ENCODE measurements around the gene KDF1. TPM values are rescaled to one million over a fixed set of nuclear protein-coding genes. Genes with fewer than 3 reads are reported as not detected.
A peak's percentile ranks its signal among the peaks of the same experiment; 100 is the strongest.

KDF1 gene
- total and polyA plus RNA-seq, 8 donors: 7.2 to 13.7 (median 9.2) TPM

- FAIRE-seq (no peak), ATAC-seq (peak; percentile 28 to 53 (median 40)), DNase-seq (no peak)
- no peaks in the 10 kb centered on the region for H3K9me3 ChIP-seq
- H3K27ac ChIP-seq: no peak overlapping the region
- WGBS, 2 donors: 47 to 58% methylated on average over 4 of the region's 4 CpGs
- peaks cover 0 to 9% (median 6%) of the 10 kb centered on the region in 3 donors for H3K4me1 ChIP-seq
- H3K36me3 ChIP-seq: peaks cover 5 to 16% (median 13%) of the 10 kb centered on the region in 3 donors
- H3K4me3 ChIP-seq: no peak overlapping the region
- H3K27me3 ChIP-seq: no peaks in the 10 kb centered on the region
- TF ChIP-seq CTCF (IDR thresholded peaks at IDR 0.05): no peak
- intact Hi-C loops (cut with DNase I): no loop called here
Measured at GRCh38 chr1:26938004-26938658, 22.1 kb downstream of the KDF1 start.

- DNase-seq (no peak), FAIRE-seq (no peak), ATAC-seq (no peak)
- WGBS, 2 donors: 65 to 73% methylated on average over 6 of the region's 6 CpGs
- Histone ChIP-seq H3K27me3 (no peaks in the 10 kb centered on the region), H3K9me3 (no peaks in the 10 kb centered on the region), H3K4me1 (peaks cover 0 to 9% (median 6%) of the 10 kb centered on the region in 3 donors), H3K27ac (no peak overlapping the region), H3K4me3 (no peak overlapping the region), H3K36me3 (peaks cover 3 to 5% (median 3%) of the 10 kb centered on the region in 3 donors)
- intact Hi-C loops (cut with DNase I): no loop called here
- TF ChIP-seq CTCF (IDR thresholded peaks at IDR 0.05): no peak
Measured at GRCh38 chr1:26936823-26937222, 23.4 kb downstream of the KDF1 start.

GRCh38 chr1:26932531-26932930, 27.7 kb downstream of the KDF1 start:
- Histone ChIP-seq H3K4me1 (no peaks in the 10 kb centered on the region), H3K36me3 (peaks cover 0 to 3% (median 0%) of the 10 kb centered on the region in 3 donors), H3K27ac (no peak overlapping the region), H3K4me3 (no peak overlapping the region), H3K27me3 (no peaks in the 10 kb centered on the region), H3K9me3 (no peaks in the 10 kb centered on the region)
- TF ChIP-seq CTCF (IDR thresholded peaks at IDR 0.05): no peak
- intact Hi-C loops (cut with DNase I): no loop called here
- ATAC-seq (peak in 1 of 4 donors; percentile 40), FAIRE-seq (no peak), DNase-seq (no peak)
- 86 to 88% methylated on average over 3 of the region's 3 CpGs for WGBS, 2 donors

GRCh38 chr1:26923711-26924110, 36.6 kb downstream of the KDF1 start:
- H3K9me3 ChIP-seq: no peaks in the 10 kb centered on the region
- ATAC-seq: no peak
- WGBS, 2 donors: 91 to 93% methylated on average over 3 of the region's 3 CpGs
- peaks cover 13 to 17% (median 16%) of the 10 kb centered on the region in 3 donors for H3K4me1 ChIP-seq
- no peaks in the 10 kb centered on the region for H3K27me3 ChIP-seq
- peaks cover 3 to 25% (median 8%) of the 10 kb centered on the region in 3 donors for H3K36me3 ChIP-seq
- H3K27ac ChIP-seq: peak overlapping the region in 1 of 4 donors; percentile 97
- peak overlapping the region in 1 of 4 donors; percentile 77 for H3K4me3 ChIP-seq
- TF ChIP-seq CTCF (IDR thresholded peaks at IDR 0.05): no peak
- no peak for DNase-seq
- no peak for FAIRE-seq
- intact Hi-C loops (cut with DNase I): no loop called here

GRCh38 chr1:26922901-26923300, 37.4 kb downstream of the KDF1 start:
- Histone ChIP-seq H3K4me1 (peaks cover 13 to 17% (median 16%) of the 10 kb centered on the region in 3 donors), H3K27ac (peak overlapping the region in 3 of 4 donors; percentile 85 to 97 (median 90)), H3K9me3 (no peaks in the 10 kb centered on the region), H3K36me3 (peaks cover 3 to 25% (median 8%) of the 10 kb centered on the region in 3 donors), H3K4me3 (peak overlapping the region in 2 of 4 donors; percentile 77 to 93), H3K27me3 (no peaks in the 10 kb centered on the region)
- DNase-seq: no peak
- peak in 3 of 4 donors; percentile 9 to 29 (median 27) for ATAC-seq
- FAIRE-seq: no peak
- no peak for TF ChIP-seq CTCF (IDR thresholded peaks at IDR 0.05)
- WGBS, 2 donors: 30 to 35% methylated on average over 3 of the region's 3 CpGs
- intact Hi-C loops (cut with DNase I): no loop called here

Measured in pancreas (tissue), 10 donors.